ENCODE measurements around the gene ARRDC4.

DNA sequence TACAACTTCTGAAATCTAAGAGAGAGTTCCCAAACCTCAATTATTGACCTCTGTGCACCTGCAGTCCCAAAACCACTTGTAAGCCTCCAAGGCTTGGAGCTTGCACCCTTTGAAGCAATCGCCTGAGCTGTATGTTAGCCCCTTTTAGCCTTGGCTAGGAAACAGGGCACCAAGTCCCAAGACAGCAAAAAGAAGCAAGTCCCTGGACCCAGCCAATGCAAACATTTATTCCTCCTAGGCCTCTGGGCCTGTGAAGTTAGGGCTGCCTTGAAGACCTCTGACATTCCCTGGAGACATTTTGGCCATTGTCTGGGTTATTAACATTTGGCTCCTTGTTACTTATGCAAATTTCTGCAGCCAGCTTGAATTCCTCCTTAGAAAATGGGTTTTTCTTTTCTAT lies 26.9 kb upstream of the ARRDC4 start:
- TF ChIP-seq CTCF (conservative IDR thresholded peaks at IDR 0.05; ENCODE audit: low read depth, low read length) (no peak), EZH2 (IDR thresholded peaks at IDR 0.05; ENCODE audit: low read length, unreplicated experiment) (no peak)
